Panc1 (cell line): ENCODE measurements around the gene ADCK2.

Source experiments
- CTCF ChIP-seq: fragments of 450-650 bp; IDR thresholded peaks from 2 replicates; pipeline ENCODE4 v1.5.1; 2017; ENCODE audit warnings: mild to moderate bottlenecking
- POLR2AphosphoS5 ChIP-seq: IDR thresholded peaks from 2 replicates; pipeline ENCODE4 v1.6.1; 2012; ENCODE audit warnings: mild to moderate bottlenecking, low read depth, low read length, moderate library complexity
- REST ChIP-seq, 2 experiments: IDR thresholded peaks; 2 replicates each; pipeline ENCODE4 v1.6.1; 2011 to 2012; ENCODE audit warnings: low read depth in 2 of 2, control low read depth in 1 of 2, low read length in 1 of 2, mild to moderate bottlenecking in 1 of 2, moderate library complexity in 1 of 2; ENCODE audit not compliant: insufficient read depth in 1 of 2
- SIN3A ChIP-seq: IDR thresholded peaks from 2 replicates; pipeline ENCODE4 v1.6.1; 2012; ENCODE audit warnings: low read depth, mild to moderate bottlenecking, low read length, moderate library complexity, borderline replicate concordance; ENCODE audit not compliant: insufficient read depth
- TCF7L2 ChIP-seq: IDR thresholded peaks from 2 replicates; pipeline ENCODE4 v1.6.1; 2011; ENCODE audit warnings: mild to moderate bottlenecking, low read depth, low read length, inconsistent platforms

- no peak for TF ChIP-seq CTCF
- TF ChIP-seq POLR2AphosphoS5, result no peak
- no peak for TF ChIP-seq SIN3A
- TF ChIP-seq REST (IDR thresholded peaks at IDR 0.05; ENCODE audit: insufficient read depth in 1 of 2, low read depth in 2 of 2, low read length in 1 of 2), result no peak
- no peak for TF ChIP-seq TCF7L2
Observed at GRCh38 chr7:140723006-140723405, 50.3 kb downstream of the ADCK2 start.
